Measurements from ENCODE around the gene DCDC2. TPM values are rescaled to one million over a fixed set of nuclear protein-coding genes. Genes with fewer than 3 reads are reported as not detected.

DCDC2 gene
- total and polyA plus RNA-seq, 2 donors (not counting 3 experiments of a cell fraction or from before 2014, with no cell fraction given) = not detected

DNA sequence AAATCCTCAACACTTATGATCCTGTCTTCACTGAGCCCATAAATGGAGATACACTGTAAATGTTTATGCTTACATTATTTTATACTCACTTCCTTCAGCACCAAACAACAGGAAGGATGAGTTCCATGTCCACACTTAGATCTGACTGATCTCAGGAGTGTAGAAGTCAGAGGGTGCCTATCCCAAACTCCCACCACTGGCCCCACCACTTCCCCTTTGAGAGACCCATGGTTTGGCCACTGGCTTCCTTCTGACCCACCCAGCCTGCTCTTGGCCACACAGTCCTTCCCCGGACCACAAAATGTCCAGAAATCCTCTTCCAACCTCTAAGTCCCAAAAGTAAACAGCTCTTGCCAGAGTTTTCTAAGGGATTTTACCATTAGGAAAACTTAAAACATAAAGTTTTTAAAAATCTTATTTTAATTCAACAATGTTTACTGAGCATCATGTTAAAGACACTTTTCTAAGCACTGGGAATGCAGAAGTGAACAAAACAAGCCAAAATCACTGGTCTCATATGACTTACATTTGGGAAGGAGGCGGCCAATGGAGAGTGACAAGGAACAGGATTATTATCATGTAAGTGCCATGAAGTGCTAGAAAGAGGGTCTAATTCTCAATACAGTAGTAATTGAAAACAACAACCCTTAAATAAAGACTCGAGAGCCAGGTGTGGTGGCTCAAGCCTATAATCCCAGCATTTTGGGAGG, 128.0 kb downstream of the DCDC2 start:
- H3K4me2 ChIP-seq (ENCODE audit: insufficient read depth, low read length) = no peak overlapping the region
- TF ChIP-seq FOS (IDR thresholded peaks at IDR 0.05; ENCODE audit: borderline replicate concordance, insufficient read depth, low read length) = no peak
- no peak for TF ChIP-seq JUN (IDR thresholded peaks at IDR 0.05; ENCODE audit: borderline replicate concordance, insufficient read depth, insufficient read length, low read depth)
- TF ChIP-seq MYC (IDR thresholded peaks at IDR 0.05; ENCODE audit: low read depth, low read length) = no peak
- TF ChIP-seq GATA2 (IDR thresholded peaks at IDR 0.05; ENCODE audit: insufficient read depth, insufficient read length, low read depth, low read length) = no peak
- TF ChIP-seq, protein P1, sequence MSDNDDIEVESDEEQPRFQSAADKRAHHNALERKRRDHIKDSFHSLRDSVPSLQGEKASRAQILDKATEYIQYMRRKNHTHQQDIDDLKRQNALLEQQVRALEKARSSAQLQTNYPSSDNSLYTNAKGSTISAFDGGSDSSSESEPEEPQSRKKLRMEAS (IDR thresholded peaks at IDR 0.05; ENCODE audit: insufficient read depth, insufficient read length) = no peak
- no peak for TF ChIP-seq EZH2 (IDR thresholded peaks at IDR 0.05; ENCODE audit: borderline replicate concordance, low read depth, low read length, severe bottlenecking)
- TF ChIP-seq POLR2A (IDR thresholded peaks at IDR 0.05; ENCODE audit: low read depth, low read length) = no peak
- TF ChIP-seq, protein P2, sequence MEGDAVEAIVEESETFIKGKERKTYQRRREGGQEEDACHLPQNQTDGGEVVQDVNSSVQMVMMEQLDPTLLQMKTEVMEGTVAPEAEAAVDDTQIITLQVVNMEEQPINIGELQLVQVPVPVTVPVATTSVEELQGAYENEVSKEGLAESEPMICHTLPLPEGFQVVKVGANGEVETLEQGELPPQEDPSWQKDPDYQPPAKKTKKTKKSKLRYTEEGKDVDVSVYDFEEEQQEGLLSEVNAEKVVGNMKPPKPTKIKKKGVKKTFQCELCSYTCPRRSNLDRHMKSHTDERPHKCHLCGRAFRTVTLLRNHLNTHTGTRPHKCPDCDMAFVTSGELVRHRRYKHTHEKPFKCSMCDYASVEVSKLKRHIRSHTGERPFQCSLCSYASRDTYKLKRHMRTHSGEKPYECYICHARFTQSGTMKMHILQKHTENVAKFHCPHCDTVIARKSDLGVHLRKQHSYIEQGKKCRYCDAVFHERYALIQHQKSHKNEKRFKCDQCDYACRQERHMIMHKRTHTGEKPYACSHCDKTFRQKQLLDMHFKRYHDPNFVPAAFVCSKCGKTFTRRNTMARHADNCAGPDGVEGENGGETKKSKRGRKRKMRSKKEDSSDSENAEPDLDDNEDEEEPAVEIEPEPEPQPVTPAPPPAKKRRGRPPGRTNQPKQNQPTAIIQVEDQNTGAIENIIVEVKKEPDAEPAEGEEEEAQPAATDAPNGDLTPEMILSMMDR (IDR thresholded peaks at IDR 0.05; ENCODE audit: extremely low read depth in 1 of 2, insufficient read depth in 1 of 2, low read depth in 1 of 2, low read length in 2 of 2) = no peak
- no peak for TF ChIP-seq POLR2AphosphoS5 (IDR thresholded peaks at IDR 0.05; ENCODE audit: insufficient read depth, low read depth, low read length)
- dilution Hi-C loops (cut with MboI; ENCODE audit: extremely low pct_ligation_motif_present, low sequenced_read_pairs) (no loop called here), intact Hi-C loops (cut with micrococcal nuclease) (no loop called here)
- H3K9me3 ChIP-seq (replicated peaks; ENCODE audit: control insufficient read depth, insufficient read depth, low read length) = no peaks in the 10 kb centered on the region
- H2AFZ ChIP-seq (ENCODE audit: low read depth, low read length) = no peak overlapping the region
- no peak overlapping the region for H3K27ac ChIP-seq (ENCODE audit: insufficient read depth, low read depth, low read length)
- no peaks in the 10 kb centered on the region for H3K27me3 ChIP-seq (ENCODE audit: control insufficient read depth in 2 of 2, insufficient read depth in 2 of 2, low read length in 2 of 2)
- ChIA-PET CTCF (no interaction called here), POLR2A (no interaction called here)
- no peaks in the 10 kb centered on the region for H3K4me1 ChIP-seq (ENCODE audit: control insufficient read depth, extremely low read depth, insufficient read depth, low read length)
- H3K36me3 ChIP-seq (ENCODE audit: control insufficient read depth in 2 of 2, extremely low read depth in 1 of 2, insufficient read depth in 2 of 2, low read length in 2 of 2) = no peaks in the 10 kb centered on the region
- FAIRE-seq (no peak), DNase-seq (ENCODE audit: low read depth, low spot score) (no peak)
- H3K79me2 ChIP-seq (ENCODE audit: control insufficient read depth, insufficient read depth, low read length) = no peaks in the 10 kb centered on the region
- H3K4me3 ChIP-seq (replicated peaks in 1 of 3; ENCODE audit: insufficient read depth in 1 of 3, low read depth in 1 of 3, low read length in 3 of 3) = no peak overlapping the region
- no peaks in the 10 kb centered on the region for H3K9me1 ChIP-seq (replicated peaks; ENCODE audit: control insufficient read depth, extremely low read depth, insufficient read depth, low read length)
- no peaks in the 10 kb centered on the region for H4K20me1 ChIP-seq (replicated peaks; ENCODE audit: control insufficient read depth, extremely low read depth, insufficient read depth, low read length)
- no peak overlapping the region for H3K9ac ChIP-seq (replicated peaks; ENCODE audit: extremely low read depth, insufficient read depth, low read length)
- no TSS peak for BruUV-seq (replicated peaks)
